ENCODE results near the gene DCAF4L1.
A peak's percentile ranks its signal among the peaks of the same experiment; 100 is the strongest.

DCAF4L1 gene

GRCh38 chr4:41981456-41981855 lies at the start of gene DCAF4L1:
DCAF4L1 (plus strand) TSS chr4:41981756; CDS start chr4:41981793, 37 bp downstream.
- no peak for DNase-seq

DNA sequence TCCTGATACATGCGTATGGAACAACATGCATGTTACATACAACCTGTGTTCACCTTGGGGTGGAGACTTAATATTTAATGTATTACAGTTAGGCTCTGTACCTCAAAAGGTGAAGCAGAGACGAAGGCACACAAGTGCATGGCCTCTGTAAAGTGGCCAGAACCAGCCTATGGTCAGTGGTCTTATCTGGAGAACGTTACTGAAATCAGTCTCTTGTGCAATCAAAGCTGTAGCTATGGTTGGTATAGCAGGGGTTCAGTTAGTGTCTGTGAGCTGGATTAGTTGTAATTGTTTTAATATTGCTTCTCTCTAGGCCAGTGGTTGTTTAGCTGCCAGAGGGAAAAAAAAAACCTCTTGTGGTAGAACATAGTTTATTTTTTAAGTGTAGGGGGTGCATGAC lies 48.6 kb upstream of the DCAF4L1 start:
- no peak for DNase-seq

DNA sequence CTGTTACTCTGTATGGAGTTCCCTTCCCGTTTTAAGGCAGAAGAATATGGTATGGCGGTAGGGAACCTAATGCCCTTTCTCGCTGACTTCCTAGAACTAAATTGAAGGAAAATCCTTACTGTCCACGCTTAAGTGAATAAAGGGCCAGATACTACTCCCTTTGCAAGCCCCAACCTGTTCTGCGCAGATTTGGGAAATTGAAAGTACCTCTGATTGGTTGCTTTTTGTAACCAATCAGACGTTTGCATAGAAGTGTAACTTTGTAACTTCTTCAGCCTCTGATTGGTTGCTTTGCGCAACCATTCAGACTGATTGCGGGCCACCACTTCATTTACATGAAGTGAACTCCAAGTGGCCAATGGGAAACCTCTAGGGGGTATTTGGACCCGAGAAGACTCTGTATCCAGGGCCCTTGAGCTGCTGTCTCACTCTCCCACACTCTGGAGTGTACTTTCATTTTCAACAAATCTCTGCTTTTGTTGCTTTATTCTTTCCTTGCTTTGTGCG lies 47.5 kb upstream of the DCAF4L1 start:
- no peak for DNase-seq

DNA sequence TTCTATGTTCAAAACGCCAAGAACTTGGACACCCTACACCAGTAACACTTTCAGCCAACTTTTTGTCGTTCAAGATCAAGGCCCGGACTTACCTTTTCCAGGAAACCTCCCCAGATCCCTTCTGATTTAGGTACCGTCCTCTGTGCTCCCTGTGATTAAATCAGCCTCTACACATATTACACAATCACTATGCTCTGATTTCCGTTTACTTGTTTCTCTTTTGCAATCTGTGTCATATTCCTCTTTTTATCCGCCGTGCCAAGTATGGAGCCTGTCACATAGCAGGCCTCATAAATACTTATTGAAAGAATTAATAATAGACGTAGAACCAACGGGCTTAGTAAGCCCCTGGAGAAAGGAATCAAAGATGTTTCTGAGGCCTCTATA lies 47.0 kb upstream of the DCAF4L1 start:
- no peak for DNase-seq

DNA sequence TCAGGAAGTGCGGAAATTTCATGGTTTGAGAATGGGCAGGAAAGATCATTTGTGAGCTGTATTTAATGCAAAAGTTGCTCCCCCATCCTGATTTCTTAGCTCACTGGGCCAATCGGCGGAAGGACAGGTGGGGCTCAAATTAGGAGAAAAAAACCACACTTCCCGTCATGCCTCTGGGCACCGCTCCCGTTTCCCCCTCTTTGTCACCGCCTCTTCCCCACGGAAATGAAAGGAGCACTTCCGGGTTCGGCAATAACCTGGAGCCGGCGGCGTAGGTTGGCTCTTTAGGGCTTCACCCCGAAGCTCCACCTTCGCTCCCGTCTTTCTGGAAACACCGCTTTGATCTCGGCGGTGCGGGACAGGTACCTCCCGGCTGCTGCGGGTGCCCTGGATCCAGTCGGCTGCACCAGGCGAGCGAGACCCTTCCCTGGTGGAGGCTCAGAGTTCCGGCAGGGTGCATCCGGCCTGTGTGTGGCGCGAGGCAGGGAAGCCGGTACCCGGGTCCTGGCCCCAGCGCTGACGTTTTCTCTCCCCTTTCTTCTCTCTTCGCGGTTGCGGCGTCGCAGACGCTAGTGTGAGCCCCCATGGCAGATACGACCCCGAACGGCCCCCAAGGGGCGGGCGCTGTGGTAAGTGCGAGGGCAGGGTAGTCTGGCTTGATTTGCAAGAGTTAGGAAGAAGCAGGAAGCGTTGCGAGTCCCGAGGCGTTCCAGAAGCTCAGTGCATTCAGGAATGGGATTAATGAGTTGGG lies 46.5 kb upstream of the DCAF4L1 start, which contains the start of gene TMEM33:
Gene TMEM33 (plus strand): TSS at position 529 of the 751 bp plus-strand sequence. CDS start 56 bp downstream, at position 585.
- DNase-seq = peak; percentile 68 to 76

GRCh38 chr4:41935652-41936021 lies 45.9 kb upstream of the DCAF4L1 start:
- no peak for DNase-seq

DNA sequence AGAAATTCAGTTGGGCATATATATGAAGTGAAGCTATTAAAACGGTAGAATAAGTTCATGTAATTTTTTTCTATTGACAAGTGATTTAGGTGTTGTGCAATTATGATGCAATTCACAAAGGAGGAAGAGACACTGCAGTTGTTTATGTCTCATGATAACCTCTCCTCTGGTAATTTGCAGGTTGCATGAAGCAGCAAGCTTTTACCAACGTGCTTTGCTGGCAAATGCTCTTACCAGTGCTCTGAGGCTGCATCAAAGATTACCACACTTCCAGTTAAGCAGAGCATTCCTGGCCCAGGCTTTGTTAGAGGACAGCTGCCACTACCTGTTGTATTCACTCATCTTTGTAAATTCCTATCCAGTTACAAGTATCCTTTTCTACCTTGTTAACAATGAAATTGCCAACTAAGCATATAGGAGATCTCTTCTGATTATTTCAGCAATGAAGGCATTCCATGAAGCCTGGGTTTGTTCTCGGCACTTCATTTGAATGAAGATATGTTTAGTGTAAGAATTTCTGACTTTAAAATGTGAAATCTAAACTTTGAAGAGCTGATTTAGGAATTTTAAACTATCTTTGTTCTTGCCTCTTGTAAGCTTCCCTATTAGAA lies 42.4 kb upstream of the DCAF4L1 start:
- DNase-seq = no peak

DNA sequence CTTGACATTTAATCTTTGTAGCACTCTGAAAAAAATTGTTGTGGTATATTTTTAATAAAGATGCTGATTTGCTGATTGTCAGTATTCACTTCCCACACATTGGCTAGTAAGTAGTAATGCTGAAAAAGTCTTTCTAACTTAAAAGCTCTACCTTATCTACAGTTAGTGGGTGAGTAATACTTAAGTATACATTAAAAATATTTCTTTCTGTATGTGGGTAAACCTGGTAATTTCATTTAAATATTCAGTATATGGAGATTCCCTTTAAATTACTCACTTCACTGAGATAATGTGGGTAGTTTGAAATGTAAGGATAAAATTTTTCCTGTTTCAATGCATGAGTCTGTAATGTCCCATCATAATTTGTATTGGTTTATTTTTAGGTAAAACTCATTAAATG lies 40.7 kb upstream of the DCAF4L1 start:
- DNase-seq = no peak

GRCh38 chr4:41943506-41943905 lies 38.0 kb upstream of the DCAF4L1 start:
- no peak for DNase-seq

- no peak for DNase-seq
Observed at GRCh38 chr4:41944089-41944488, 37.5 kb upstream of the DCAF4L1 start.

DNA sequence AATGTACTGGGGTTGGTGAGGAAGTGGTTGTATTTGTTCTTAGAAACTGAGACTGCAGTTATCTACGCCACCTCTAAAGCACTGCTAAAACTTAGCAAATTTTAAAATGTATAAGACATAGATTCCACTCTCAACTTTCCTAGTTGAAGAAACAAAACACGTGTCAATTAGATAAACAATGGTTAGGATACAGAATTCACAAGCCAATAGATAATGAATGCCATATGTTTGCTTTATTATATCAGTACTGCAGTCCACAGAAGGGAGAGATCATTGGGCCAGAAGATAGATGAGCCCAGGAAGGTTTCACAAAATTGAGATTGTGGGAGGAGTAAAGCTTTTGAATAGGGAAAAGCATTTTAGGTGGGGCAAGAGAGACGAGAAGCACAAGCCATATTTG lies 32.0 kb upstream of the DCAF4L1 start:
- DNase-seq = no peak

DNA sequence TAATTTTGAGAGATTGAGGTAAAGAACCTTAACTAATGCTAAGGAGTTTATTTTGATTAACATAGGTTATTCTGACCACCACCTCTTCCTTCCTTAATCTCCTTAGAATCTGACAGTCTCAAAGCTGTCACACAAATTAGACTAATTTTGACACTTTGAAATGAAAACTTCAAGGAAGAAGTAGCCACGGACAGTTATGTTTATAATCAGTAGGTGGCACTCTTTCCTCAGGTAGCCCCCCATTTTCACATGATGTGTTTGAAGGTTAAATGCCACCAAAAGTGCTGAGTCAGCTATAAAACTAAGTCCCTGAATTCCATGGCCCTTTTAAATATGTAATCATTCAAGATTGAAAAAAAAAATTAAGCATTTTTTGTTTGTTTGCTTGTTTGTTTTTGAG lies 23.9 kb upstream of the DCAF4L1 start:
- DNase-seq = peak in 1 of 2 donors; percentile 11

DNA sequence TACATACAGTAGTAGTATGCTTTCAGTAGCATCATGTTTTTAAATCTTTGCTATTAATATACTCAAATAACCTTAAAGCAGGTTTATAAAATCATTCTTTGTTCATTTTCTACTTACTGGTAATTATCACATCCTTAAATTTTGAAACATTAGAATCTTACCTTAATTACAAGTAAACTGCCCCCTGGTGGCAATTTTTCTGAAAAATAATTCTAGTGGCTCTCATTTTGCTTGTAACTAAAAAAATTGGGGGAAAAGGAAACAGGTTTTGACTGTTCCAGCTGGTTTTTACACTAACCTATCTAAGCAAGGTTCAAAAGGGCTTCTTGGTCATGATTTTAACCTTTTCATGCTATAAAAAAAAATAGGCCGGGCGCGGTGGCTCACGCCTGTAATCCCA lies 18.5 kb upstream of the DCAF4L1 start:
- DNase-seq = no peak

- no peak for DNase-seq
Observed at GRCh38 chr4:41964401-41964800, 17.2 kb upstream of the DCAF4L1 start.

DNA sequence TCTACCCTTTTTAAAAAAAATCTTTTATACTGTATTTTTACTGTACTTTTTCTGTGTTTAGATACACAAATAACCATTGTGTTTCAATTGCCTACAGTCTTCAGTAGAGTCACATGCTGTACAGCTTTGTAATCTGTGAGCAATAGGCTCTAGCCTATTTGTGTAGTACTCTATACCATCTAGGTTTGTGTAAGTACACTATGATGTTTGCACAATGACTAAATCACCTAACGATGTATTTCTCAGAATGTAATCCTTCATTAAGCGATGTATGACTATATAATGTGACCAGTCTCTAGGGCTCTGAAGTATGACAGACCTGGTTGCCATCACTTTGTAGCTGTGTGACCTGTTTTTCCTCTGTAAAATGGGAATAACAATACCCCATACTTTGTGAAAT lies 14.2 kb upstream of the DCAF4L1 start:
- DNase-seq = no peak

DNA sequence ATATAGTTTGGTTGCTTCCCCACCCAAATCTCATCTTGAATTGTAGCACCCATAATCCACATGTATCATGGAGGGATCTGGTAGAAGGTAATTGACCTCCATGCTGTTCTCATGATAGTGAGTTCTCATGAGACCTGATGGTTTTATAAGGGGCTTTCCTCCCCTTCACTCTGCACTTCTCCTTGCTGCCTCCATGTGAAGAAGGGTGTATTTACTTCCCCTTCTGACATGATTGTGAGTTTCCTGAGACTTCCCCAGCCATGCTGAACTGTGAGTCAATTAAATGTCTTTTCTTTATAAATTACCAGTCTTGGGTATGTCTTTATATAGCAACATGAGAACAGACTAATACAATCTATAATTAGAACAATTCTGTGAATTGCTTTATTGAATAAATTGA lies 11.9 kb upstream of the DCAF4L1 start:
- peak in 1 of 2 donors; percentile 46 for DNase-seq

DNA sequence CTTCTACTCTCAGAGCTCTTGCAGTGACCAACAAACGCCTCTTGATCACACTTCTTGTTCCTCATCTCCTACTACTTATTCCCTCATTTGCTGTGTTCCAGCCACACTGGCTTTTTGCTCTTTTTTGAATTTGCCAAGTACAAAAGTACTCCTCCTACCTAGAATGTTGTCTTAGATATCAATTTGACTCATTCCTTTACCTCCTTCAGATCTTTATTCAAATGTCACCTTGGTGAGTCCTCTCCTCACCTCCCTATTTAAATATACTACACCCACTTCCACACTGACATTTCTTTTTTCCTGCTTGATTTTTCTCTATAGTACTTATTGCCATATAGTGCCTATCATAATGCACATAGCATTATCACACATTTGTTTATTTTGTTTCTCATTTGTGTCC lies 6.2 kb upstream of the DCAF4L1 start:
- DNase-seq = no peak

DNA sequence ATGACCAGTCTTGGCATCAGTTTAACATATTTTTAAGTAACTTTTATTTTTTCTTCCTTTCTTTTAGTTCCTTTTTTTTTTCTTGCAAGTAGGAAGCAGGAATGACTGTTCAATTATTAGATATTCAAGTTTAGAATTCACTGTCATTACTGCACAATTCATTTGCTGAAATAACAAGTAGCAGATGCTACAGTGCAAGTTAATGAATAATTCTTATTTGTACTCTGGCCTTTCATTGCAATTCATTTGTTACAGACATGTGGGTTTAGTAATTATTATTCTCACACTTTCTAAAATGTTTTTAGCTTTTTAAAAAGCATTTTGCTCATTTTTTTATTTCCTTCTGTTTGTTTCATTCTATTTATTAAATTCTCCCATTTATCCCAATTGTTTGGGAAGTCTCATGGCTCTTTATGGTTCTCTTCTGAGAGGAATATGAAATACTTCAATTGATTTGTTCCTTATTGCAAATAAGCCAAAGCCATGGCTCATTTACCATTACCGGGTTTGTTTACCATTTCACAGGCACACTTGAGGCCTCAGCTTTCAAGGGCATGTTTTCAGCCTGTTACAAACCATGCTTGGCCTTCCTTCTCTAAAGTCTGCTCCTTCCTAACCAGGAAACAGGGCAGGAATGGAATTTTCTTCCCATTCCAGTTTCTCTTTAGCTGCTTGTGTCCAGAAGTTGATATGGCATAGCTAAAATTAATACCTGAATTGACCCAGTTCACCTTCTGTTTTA lies 4.6 kb upstream of the DCAF4L1 start:
- DNase-seq = no peak

DNA sequence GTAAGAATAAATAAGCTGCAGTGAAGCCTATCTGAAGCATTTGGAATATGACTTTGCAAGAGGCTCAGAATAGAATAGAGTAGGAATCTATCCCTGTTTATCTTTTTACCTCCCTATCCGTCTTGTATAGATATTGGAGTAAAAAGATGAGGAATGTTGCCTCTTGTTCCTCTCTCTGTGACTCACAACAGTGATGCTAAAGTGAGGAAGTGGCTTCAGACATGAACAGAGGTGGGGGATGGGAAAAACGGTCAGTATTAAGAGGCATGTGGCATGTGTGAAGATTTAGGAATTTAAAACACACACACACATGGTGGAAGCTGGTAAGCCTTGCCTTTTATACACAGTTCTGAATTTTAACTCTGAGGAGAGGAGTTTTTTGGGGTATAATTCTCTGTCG lies 3.8 kb upstream of the DCAF4L1 start:
- no peak for DNase-seq

DNA sequence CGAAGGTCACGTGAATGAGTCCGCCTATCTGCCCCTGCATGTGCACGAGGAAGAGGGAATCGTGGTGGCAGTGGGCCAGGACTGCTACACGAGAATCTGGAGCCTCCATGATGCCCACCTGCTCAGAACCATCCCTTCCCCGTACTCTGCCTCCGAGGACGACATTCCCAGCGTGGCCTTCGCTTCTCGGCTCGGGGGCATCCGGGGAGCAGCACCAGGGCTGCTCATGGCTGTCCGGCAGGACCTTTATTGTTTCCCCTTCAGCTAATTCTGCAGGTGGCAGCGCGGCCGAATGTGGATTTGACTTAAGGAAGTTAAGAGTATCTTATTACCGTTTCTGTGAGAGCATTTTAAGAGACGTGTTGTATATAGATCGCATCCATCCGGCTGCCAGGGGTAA lies 1.2 kb downstream of the DCAF4L1 start:
- DNase-seq = no peak

GRCh38 chr4:41985151-41985550 lies 3.6 kb downstream of the DCAF4L1 start:
- no peak for DNase-seq

DNA sequence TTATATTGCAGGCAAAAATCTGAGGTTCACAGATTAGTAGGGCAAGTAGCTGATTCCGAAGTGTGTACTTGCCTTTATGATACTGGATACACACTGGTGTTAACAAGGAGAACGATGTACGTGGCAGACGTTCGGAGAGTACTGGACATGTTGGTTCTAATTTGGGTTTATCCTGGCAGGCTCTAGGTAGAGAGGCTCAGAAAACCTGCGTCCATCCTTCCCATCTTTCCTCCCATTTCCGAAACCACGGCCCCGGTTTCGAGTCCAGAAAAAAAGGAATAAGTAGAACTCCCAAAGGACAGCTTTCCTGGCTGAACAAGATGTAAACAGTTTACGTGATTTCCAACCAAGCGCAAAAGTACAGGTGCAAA lies 8.4 kb downstream of the DCAF4L1 start:
- no peak for DNase-seq

DNA sequence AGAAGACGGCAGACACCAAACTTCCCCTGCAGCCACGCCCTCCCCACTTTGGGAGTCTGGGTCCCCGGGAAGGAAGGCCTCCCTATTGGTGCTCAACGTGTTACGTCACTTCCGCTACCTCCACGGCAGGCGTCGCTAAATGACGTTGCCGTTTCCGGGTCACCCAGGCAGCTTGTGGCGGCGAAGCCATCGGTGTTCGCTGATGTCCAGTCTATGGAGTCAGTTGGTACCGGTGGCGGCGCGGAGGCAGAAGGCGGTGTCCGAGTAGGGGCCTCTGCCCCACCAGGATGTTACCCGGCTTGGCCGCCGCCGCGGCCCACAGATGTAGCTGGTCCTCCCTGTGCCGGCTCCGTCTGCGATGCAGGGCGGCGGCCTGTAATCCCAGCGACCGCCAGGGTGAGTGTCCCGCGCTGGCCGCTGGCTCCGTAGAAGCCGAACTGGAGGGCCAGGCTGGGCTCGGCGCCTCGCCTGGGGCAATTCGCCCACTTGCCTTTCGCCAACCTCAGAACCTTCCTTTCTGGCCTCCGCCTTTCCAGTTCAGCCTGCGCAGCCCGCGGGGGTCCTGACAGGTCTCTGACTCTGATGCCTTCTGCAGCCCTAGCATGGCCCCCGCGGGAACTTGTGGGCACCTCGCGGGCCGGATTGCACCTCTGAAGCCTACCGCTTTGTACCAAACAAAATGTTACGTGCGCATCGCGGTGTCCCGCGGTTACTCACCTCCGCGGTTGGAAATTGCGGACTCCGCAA lies 9.0 kb downstream of the DCAF4L1 start, which contains the start of gene SLC30A9:
Gene SLC30A9 (plus strand): TSS at position 166 of the 747 bp plus-strand sequence. CDS start 122 bp downstream, at position 288.
- peak; percentile 77 to 90 for DNase-seq

Data from bone marrow (tissue), 2 donors.